GM21360 (cell line): ENCODE measurements around the gene OGFOD3.
"Not testable (repeated sequence)": the region's sequence is repeated elsewhere in the genome, so short reads cannot be mapped to it uniquely, and the experiment has no call there.

ENCODE experiments used
- ATAC-seq: cut with Tn5 transposase; IDR thresholded peaks from one replicate; pipeline ENCODE4 v1.9.1; 2021; ENCODE audit warnings: mild to moderate bottlenecking, moderate library complexity; ENCODE audit not compliant: unreplicated experiment

The OGFOD3 gene

GRCh38 chr17:82359451-82360074 lies 58.8 kb downstream of the OGFOD3 start:
- not testable (repeated sequence) for ATAC-seq

GRCh38 chr17:82358465-82359350 lies 59.7 kb downstream of the OGFOD3 start, which contains the start of gene TEX19:
TEX19 (plus strand) TSS chr17:82359247; CDS start chr17:82362151, 2,904 bp downstream.
- no peak for ATAC-seq

- no peak for ATAC-seq
These were observed 61.0 kb downstream of the OGFOD3 start for GRCh38 chr17:82357394-82357793.

GRCh38 chr17:82356845-82357355 lies 61.5 kb downstream of the OGFOD3 start:
- no peak for ATAC-seq

GRCh38 chr17:82355770-82356427 lies 62.5 kb downstream of the OGFOD3 start:
- no peak for ATAC-seq

- no peak for ATAC-seq
These were observed 63.5 kb downstream of the OGFOD3 start for GRCh38 chr17:82354804-82355308.

- ATAC-seq, result no peak
These were observed 64.9 kb downstream of the OGFOD3 start for GRCh38 chr17:82353484-82353883.

- no peak for ATAC-seq
These were observed 66.5 kb downstream of the OGFOD3 start for GRCh38 chr17:82351713-82352488.

GRCh38 chr17:82351254-82351712 lies 67.1 kb downstream of the OGFOD3 start:
- no peak for ATAC-seq

- ATAC-seq, result no peak
These were observed 68.0 kb downstream of the OGFOD3 start for GRCh38 chr17:82350182-82351030.

- ATAC-seq, result no peak
These were observed 69.1 kb downstream of the OGFOD3 start for GRCh38 chr17:82349287-82349701.

GRCh38 chr17:82348866-82349265 lies 69.5 kb downstream of the OGFOD3 start:
- no peak for ATAC-seq

GRCh38 chr17:82348434-82348833 lies 70.0 kb downstream of the OGFOD3 start:
- ATAC-seq, result no peak

GRCh38 chr17:82347994-82348393 lies 70.4 kb downstream of the OGFOD3 start:
- ATAC-seq, result not testable (repeated sequence)

- no peak for ATAC-seq
These were observed 71.8 kb downstream of the OGFOD3 start for GRCh38 chr17:82346342-82347300.

GRCh38 chr17:82345151-82345976 lies 73.0 kb downstream of the OGFOD3 start:
- ATAC-seq, result no peak

- no peak for ATAC-seq
These were observed 74.0 kb downstream of the OGFOD3 start for GRCh38 chr17:82344175-82344907.
